HT-29 (cell line): Measurements from ENCODE around the gene ANKS1B. TPM values are rescaled to one million over a fixed set of nuclear protein-coding genes. Genes with fewer than 3 reads are reported as not detected.
"Not testable (repeated sequence)": the region's sequence is repeated elsewhere in the genome, so short reads cannot be mapped to it uniquely, and the experiment has no call there.

Experiments used
- DNase-seq: peaks from one replicate; pipeline ENCODE4 v3.0.0-alpha.2; 2015; ENCODE audit warnings: low spot score
- total RNA-seq: library from RNA; depleted of rRNA; stranded (reverse); fragments of >200 nt; shearing (Covaris generic); gene quantifications from 2 replicates; pipeline ENCODE4 v1.2.3, GENCODE V29; 2014

Gene ANKS1B
- total RNA-seq, 1 experiment from 2014 or later: not detected

DNA sequence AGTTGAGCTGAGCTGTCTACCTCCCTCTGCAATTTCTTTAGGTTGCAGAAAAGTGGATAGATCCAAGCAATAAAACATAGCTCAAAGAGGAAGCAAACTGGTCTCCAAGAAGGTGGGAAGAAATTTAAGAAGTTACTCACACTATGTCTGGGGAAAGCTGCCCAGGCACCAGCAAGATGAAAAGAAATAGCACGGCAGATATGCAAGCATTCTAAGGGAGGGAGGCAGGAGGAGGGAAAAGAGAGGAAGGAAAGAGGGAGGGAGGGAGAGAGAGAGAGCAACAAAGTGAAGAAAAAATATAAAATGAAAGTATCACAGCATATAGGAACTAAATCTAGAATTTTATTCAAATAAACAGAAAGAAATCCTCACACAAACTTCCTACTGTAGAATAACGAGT, 1099.0 kb downstream of the ANKS1B start:
- no peak for DNase-seq

- no peak for DNase-seq
Measured at GRCh38 chr12:98883231-98883630, 1101.5 kb downstream of the ANKS1B start.

DNA sequence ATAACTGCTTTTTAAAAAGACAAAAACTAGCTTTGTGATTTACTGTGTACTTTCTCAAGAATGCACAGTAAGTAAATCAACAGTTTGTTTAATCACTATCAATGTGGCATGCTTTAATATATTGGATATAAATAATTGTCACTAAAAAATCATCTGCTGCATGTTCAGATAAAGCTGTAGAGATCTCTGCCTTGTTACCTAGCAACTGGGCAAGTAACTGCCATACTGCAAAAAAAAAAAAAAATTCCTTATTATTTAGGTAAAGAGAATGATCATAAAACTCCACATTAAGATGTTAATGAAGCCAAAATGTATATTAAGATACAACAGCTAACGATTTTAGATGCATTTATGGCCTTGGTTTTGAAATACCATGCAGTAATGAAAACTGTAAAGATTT, 1102.2 kb downstream of the ANKS1B start:
- no peak for DNase-seq

GRCh38 chr12:98873776-98874175, 1111.0 kb downstream of the ANKS1B start:
- no peak for DNase-seq

DNA sequence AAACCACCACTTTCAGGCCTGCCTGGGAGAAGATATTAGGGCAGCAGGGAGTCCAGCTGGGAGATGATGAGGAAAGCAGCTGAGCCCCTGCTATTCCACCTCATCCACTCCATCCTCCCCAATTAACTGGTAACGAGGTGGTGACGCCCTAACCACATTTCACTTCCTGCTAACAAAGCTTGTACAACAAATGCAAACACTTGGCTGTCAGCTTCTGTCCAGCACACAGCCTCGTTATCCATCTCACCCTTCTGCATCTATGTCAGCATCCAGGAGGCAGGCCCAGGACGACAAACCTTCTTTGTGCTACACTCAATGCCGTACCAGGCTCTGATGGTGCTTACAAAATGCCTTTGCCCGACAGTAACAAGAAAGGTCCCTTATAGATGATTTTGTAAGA, 1114.2 kb downstream of the ANKS1B start:
- DNase-seq: no peak

DNA sequence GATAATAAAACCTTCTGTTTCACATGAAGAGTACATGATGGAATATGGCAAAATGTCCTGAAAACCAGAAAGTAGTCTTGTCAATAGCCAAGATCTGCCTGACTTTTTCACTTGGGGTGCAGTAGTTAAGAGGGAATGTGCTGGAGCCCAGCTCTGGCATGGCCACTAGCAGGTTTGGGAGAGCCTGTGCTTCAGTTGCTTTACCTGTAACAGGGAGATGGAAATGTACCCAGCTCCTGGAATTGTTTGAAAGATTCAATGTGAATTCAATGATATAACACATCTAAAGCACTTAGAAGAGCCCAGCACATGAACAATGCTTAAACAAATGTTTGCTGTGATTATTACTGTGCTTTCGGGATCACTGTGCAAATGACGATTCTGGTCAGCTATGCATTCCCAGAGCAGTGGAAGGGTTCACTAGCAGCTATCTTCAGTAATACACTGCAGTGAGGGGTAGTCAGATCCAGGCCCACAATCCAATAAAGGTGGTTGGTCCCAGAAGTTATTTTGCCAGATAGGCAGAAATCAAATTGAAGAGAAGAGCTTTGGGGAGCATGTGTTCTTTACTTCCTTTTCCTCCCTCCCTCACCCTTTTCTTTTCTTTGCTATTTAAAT, 1114.7 kb downstream of the ANKS1B start:
- DNase-seq: no peak

DNA sequence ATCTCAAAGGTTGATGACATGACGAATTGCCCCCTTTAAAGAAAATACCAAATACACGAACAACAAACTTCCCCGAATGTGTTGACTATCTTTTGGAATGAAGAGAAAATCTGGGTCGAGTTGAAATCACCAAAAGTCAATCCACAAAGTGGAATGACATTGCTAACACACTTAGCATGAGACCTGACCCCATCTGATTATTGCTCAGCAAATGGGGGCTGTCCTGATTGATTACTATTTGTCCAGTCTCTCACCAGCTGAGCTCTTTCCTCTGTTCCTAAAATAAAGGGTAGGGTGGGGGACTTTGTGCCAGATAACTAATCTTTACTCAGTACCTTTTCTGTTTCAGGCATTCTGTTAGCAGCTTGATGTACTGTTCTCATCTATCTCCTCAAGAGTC, 1116.2 kb downstream of the ANKS1B start:
- no peak for DNase-seq

DNA sequence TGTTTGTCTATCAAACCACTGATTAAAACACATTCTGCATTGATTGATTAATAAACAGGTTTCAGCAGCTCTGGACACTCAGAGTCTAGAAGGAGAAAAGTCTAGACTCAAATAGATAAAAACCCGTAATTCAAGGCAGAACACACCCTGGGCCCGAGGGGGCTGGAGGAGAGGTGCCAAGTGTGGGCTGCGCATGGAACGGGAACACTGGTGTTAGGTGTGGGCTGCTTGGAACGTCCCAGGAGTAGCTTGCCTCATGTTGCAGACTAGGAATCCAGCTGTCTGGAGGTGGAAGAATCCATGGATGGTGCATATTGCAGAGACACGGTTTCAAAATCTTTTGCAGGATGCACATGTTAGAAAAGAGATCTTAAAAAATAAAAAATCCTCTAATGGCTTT, 1116.7 kb downstream of the ANKS1B start:
- DNase-seq: no peak

- DNase-seq: no peak
Measured at GRCh38 chr12:98864363-98864762, 1120.4 kb downstream of the ANKS1B start.

GRCh38 chr12:98863167-98863566, 1121.6 kb downstream of the ANKS1B start:
- DNase-seq: no peak

DNA sequence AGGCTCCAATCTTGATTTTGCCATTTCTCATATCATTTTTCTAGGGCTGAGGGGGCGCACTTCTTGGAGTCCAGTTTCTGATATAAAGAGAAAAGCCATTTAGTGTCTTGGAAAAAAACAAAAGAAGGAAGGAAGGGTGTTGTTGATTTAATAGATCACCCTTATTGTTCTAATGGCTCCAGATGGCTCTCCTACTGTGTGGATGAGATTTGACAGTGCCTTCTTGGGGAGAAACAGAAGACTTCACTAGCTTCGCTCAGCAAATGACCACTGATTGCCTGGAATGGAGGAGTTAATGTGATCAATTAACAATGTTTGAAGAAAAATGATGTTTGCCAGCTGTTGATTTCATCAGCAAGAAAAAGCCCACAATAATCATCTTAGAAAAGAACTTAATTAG, 1123.5 kb downstream of the ANKS1B start:
- no peak for DNase-seq

DNA sequence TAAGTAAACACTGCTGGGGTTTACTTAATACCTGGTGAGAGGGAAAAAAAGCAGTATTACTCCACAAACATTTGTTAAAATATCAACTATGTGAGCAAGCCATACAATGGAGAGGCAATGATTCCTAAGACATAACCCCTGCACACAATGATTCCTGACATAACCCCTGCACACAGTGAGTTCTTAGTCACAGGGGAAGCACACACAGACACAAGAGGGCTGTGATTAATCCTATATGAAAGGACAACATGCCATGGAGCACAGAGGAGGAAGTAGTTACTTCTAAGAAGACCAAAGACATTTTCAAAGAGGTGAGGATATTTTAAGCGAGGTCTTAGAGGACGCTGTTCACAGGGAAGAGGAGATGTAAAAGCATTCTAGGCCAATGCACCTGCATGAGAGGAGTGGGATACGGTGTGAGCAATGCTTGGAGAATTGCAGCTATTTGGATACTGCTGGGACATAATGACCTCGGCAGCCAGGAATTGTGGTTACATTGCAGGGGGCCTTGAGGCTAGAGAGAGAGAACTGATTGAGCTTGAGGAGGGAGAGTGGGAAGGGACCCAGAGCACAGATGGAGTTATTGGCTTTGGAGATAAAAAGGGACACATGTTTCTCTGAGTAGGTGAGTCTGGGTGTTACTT, 1127.7 kb downstream of the ANKS1B start:
- no peak for DNase-seq

DNA sequence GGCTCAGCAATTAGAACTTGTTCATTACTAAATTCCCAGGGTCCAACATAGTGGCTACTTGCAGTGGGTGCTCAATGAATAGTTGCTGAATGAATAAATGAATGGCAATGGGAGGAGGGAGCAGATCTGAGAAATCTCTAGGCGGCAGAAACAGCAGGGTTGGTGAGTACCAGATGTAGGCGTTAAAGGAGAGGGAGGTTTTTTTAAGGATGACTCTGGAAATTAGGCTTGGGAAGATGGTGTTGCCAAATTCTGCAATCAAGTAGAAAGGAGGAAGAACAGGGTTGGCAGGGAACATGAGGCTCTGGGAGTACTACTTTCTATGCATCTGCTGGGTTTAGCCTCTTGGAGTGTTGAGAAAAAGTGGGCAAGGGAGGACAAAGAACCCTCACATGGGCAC, 1132.6 kb downstream of the ANKS1B start:
- DNase-seq: no peak

DNA sequence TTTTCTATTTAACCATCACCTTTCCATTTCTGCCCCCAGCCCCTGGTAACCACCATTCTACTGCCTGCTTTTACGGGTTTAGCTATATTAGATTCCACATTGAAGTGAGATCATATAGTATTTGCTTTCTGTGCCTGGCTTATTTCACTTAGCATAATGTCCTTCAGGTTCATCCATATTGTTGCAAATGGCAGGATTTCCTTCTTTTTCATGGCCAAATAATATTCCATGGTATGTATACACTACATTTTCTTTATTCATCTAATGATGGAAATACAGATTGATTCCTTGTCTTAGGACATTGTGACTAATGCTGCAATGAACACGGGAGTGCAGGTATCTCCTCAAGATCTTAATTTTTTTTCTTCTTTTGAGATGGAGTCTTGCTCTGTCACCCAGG, 1137.5 kb downstream of the ANKS1B start:
- DNase-seq: no peak

DNA sequence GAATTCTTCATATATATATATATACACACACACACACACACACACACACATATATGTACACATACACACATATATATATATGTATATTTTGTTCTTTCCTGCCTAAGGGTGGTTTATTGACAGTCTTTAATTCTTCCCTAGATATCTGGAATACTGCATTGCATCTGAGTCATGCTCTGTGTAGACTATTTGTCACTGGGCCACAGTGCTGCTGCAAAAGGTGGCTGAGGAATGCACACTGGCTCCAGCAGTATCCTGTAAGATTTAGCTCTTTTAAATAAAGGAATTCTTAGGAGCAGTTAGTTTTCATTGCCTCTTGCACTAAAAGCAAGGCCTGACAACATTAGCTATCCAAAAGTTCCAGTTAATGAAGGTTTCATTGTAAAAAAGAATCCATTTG, 1138.8 kb downstream of the ANKS1B start:
- DNase-seq: no peak

DNA sequence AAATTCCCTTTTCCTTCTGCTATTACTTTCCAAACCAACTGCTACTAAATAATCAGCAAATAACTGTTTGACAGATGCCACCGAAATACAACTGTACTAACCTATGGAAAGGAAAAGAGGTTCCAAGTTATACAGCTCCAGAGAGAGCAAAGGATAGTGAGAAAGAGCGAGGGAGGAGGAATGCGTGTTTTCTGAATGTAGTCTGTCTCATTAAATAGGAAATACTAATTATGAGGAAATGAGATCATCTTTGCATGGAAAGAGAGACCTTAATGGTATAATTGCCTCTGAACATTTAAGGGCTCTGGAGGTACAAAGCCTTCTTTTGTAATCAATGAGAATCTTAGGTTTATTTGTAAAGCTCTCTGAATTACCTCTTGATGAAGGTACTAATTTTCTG, 1144.4 kb downstream of the ANKS1B start:
- DNase-seq: no peak

DNA sequence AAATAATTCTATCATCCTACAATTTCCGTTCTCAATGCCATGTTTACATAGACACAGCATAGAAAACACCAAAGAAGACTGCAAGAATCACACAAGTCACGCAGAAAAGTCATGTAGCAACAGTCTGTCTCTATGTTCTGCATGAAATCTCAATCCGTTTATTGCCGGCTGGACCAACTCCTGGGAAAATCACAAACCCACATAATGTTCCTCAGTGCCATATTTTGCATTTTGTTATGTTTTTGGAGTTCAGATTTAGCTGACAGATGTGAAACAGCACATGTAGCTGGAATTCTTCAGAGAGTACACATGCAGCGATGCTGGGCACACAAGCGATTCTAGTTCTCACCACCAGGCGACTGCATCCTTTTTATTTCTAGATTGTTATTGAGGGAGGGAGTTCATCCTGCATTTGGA, 1146.5 kb downstream of the ANKS1B start:
- no peak for DNase-seq

DNA sequence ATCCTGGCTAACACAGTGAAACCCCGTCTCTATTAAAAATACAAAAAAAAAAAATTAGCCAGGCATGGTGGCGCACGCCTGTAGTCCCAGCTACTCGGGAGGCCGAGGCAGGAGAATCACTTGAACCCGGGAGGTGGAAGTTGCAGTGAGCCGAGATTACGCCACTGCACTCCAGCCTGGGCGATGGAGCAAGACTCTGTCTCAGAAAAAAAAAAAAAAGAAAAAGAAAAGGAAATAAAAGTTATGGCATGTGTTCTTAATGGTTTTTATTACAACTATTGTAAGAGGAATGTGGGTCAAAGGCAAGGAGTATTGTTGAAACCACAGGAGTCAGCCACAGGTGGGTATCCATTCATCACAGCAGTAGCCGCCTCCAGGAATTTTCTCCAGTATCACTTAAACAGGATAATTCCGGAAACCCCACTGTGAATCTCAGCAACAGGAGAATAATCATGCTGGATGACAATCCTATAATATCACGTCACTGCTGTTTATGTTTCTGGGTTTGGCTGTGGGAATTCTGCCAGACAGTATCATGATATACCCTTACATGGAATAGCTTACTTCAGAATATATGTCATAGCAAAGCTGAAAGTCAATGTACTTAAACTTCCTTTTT, 1147.5 kb downstream of the ANKS1B start:
- DNase-seq: not testable (repeated sequence)

GRCh38 chr12:98830657-98831056, 1154.1 kb downstream of the ANKS1B start:
- DNase-seq: no peak

- DNase-seq: no peak
Measured at GRCh38 chr12:98828802-98829600, 1155.7 kb downstream of the ANKS1B start.

GRCh38 chr12:98823012-98823411, 1161.7 kb downstream of the ANKS1B start:
- DNase-seq: no peak

DNA sequence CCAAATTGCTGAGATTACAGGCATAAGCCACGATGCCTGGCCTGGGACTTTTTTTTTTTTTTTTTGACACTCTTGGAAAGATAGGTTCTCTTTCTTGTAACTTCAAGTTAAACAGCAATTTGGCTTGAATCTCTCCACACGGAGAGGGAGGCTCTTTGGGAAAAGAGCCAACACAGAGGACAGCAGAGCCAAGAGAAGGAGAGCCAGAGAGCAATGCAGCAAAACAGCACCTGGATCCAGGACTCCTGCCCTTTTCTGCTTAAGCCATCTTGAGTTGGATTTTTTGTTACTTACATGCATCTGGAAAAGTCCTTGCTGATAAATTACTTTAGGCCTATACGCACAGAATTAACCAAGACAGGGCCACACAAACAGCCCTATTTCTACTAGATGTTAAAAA, 1162.9 kb downstream of the ANKS1B start:
- DNase-seq: no peak
